ENCODE data around the gene CMC1.
A peak's percentile ranks its signal among the peaks of the same experiment; 100 is the strongest.

The CMC1 gene

GRCh38 chr3:28242519-28242918, 1.1 kb downstream of the CMC1 start:
- TF ChIP-seq, protein P1, sequence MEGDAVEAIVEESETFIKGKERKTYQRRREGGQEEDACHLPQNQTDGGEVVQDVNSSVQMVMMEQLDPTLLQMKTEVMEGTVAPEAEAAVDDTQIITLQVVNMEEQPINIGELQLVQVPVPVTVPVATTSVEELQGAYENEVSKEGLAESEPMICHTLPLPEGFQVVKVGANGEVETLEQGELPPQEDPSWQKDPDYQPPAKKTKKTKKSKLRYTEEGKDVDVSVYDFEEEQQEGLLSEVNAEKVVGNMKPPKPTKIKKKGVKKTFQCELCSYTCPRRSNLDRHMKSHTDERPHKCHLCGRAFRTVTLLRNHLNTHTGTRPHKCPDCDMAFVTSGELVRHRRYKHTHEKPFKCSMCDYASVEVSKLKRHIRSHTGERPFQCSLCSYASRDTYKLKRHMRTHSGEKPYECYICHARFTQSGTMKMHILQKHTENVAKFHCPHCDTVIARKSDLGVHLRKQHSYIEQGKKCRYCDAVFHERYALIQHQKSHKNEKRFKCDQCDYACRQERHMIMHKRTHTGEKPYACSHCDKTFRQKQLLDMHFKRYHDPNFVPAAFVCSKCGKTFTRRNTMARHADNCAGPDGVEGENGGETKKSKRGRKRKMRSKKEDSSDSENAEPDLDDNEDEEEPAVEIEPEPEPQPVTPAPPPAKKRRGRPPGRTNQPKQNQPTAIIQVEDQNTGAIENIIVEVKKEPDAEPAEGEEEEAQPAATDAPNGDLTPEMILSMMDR (IDR thresholded peaks at IDR 0.05; ENCODE audit: borderline replicate concordance, extremely low read depth, low read length, poor library complexity, severe bottlenecking) = no peak
- H4K20me1 ChIP-seq (ENCODE audit: insufficient read depth, low read length) = 0 out of 2 replicates have a peak, but pooled peaks cover 3% of the 10 kb centered on the region
- peak overlapping the region; percentile 54 to 86 for H3K4me3 ChIP-seq (ENCODE audit: low read depth in 1 of 2, low read length in 2 of 2)
- DNase-seq = no peak
- no peaks in the 10 kb centered on the region for H3K9me3 ChIP-seq (ENCODE audit: insufficient read depth, low read length, severe bottlenecking)
- H3K79me2 ChIP-seq (ENCODE audit: insufficient read depth, low read length) = peaks cover 59% of the 10 kb centered on the region
- ATAC-seq (ENCODE audit: insufficient read depth, low read depth) = no peak
- H3K27me3 ChIP-seq (ENCODE audit: insufficient read depth, low read length, poor library complexity) = no peaks in the 10 kb centered on the region
- peak overlapping the region; percentile 83; the same call in 1 of the 2 replicates for H2AFZ ChIP-seq (ENCODE audit: low read depth, low read length)
- peak overlapping the region; percentile 82 for H3K4me2 ChIP-seq (ENCODE audit: insufficient read depth, low read length)
- H3K4me1 ChIP-seq (ENCODE audit: insufficient read depth, low read length) = peaks cover 51% of the 10 kb centered on the region
- no peaks in the 10 kb centered on the region; the same call in 1 of the 2 replicates for H3K36me3 ChIP-seq (ENCODE audit: insufficient read depth, low read length)
- peak overlapping the region; percentile 90 for H3K9ac ChIP-seq (ENCODE audit: low read depth, low read length)
- peak overlapping the region; percentile 89 for H3K27ac ChIP-seq (ENCODE audit: low read length)

- Histone ChIP-seq H3K27me3 (ENCODE audit: insufficient read depth, low read length, poor library complexity) (no peaks in the 10 kb centered on the region), H3K9me3 (ENCODE audit: insufficient read depth, low read length, severe bottlenecking) (no peaks in the 10 kb centered on the region), H3K79me2 (ENCODE audit: insufficient read depth, low read length) (peaks cover 69% of the 10 kb centered on the region), H4K20me1 (ENCODE audit: insufficient read depth, low read length) (0 out of 2 replicates have a peak, but pooled peaks cover 3% of the 10 kb centered on the region), H3K27ac (ENCODE audit: low read length) (no peak overlapping the region), H3K4me2 (ENCODE audit: insufficient read depth, low read length) (peak overlapping the region; percentile 82; the same call in 1 of the 2 replicates), H2AFZ (ENCODE audit: low read depth, low read length) (no peak overlapping the region), H3K36me3 (ENCODE audit: insufficient read depth, low read length) (no peaks in the 10 kb centered on the region; the same call in 1 of the 2 replicates), H3K9ac (ENCODE audit: low read depth, low read length) (no peak overlapping the region), H3K4me3 (ENCODE audit: low read depth in 1 of 2, low read length in 2 of 2) (no peak overlapping the region), H3K4me1 (ENCODE audit: insufficient read depth, low read length) (peaks cover 51% of the 10 kb centered on the region)
- TF ChIP-seq, protein P1 (IDR thresholded peaks at IDR 0.05; ENCODE audit: borderline replicate concordance, extremely low read depth, low read length, poor library complexity, severe bottlenecking) = no peak
- TF ChIP-seq EZH2 (IDR thresholded peaks at IDR 0.05; ENCODE audit: borderline replicate concordance, low read depth, low read length, severe bottlenecking) = no peak
- DNase-seq (no peak), ATAC-seq (ENCODE audit: insufficient read depth, low read depth) (no peak)
Observed at GRCh38 chr3:28243424-28244106, 2.1 kb downstream of the CMC1 start.

DNA sequence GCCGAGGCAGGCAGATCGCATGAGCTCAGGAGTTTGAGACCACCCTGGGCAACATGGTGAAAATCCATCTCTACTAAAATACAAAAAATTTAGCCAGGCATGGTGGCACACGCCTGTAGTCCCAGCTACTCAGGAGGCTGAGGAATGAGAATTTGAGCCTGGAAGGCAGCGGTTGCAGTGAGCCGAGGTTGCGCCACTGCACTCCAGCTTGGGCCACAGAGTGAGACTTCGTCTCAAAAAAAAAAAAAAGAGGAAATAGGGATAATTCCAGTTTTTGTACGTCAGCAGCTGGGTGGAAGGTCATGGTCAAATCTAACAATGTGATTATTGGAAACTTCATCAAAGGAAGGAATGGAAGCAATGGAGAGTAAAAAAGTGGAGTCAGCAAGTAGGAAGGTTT, 3.1 kb downstream of the CMC1 start:
- Histone ChIP-seq H3K4me2 (ENCODE audit: insufficient read depth, low read length) (peak overlapping the region; percentile 82; the same call in 1 of the 2 replicates), H3K9me3 (ENCODE audit: insufficient read depth, low read length, severe bottlenecking) (no peaks in the 10 kb centered on the region), H3K36me3 (ENCODE audit: insufficient read depth, low read length) (no peaks in the 10 kb centered on the region; the same call in 1 of the 2 replicates), H3K27ac (ENCODE audit: low read length) (no peak overlapping the region), H3K27me3 (ENCODE audit: insufficient read depth, low read length, poor library complexity) (no peaks in the 10 kb centered on the region), H3K4me3 (ENCODE audit: low read depth in 1 of 2, low read length in 2 of 2) (no peak overlapping the region), H2AFZ (ENCODE audit: low read depth, low read length) (no peak overlapping the region), H3K79me2 (ENCODE audit: insufficient read depth, low read length) (peaks cover 78% of the 10 kb centered on the region), H3K9ac (ENCODE audit: low read depth, low read length) (no peak overlapping the region), H3K4me1 (ENCODE audit: insufficient read depth, low read length) (peaks cover 51% of the 10 kb centered on the region), H4K20me1 (ENCODE audit: insufficient read depth, low read length) (0 out of 2 replicates have a peak, but pooled peaks cover 3% of the 10 kb centered on the region)
- DNase-seq = no peak
- no peak for ATAC-seq (ENCODE audit: insufficient read depth, low read depth)
- TF ChIP-seq EZH2 (IDR thresholded peaks at IDR 0.05; ENCODE audit: borderline replicate concordance, low read depth, low read length, severe bottlenecking) = no peak
- TF ChIP-seq, protein P1 (IDR thresholded peaks at IDR 0.05; ENCODE audit: borderline replicate concordance, extremely low read depth, low read length, poor library complexity, severe bottlenecking) = no peak
